ENCODE data around the gene RSRC1. TPM values are rescaled to one million over a fixed set of nuclear protein-coding genes. Genes with fewer than 3 reads are reported as not detected.
A peak's percentile ranks its signal among the peaks of the same experiment; 100 is the strongest.

RSRC1 gene
- total and polyA plus RNA-seq, 11 donors = 9.5 to 24.9 (median 21.3) TPM

GRCh38 chr3:158244274-158244673 lies 134.4 kb downstream of the RSRC1 start:
- no peaks in the 10 kb centered on the region for H3K36me3 ChIP-seq
- no peak for TF ChIP-seq POLR2A (IDR thresholded peaks at IDR 0.05)
- TF ChIP-seq, protein P1, sequence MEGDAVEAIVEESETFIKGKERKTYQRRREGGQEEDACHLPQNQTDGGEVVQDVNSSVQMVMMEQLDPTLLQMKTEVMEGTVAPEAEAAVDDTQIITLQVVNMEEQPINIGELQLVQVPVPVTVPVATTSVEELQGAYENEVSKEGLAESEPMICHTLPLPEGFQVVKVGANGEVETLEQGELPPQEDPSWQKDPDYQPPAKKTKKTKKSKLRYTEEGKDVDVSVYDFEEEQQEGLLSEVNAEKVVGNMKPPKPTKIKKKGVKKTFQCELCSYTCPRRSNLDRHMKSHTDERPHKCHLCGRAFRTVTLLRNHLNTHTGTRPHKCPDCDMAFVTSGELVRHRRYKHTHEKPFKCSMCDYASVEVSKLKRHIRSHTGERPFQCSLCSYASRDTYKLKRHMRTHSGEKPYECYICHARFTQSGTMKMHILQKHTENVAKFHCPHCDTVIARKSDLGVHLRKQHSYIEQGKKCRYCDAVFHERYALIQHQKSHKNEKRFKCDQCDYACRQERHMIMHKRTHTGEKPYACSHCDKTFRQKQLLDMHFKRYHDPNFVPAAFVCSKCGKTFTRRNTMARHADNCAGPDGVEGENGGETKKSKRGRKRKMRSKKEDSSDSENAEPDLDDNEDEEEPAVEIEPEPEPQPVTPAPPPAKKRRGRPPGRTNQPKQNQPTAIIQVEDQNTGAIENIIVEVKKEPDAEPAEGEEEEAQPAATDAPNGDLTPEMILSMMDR (IDR thresholded peaks at IDR 0.05) = no peak
- peaks cover 0 to 20% (median 2%) of the 10 kb centered on the region in 12 donors for H3K9me3 ChIP-seq
- no peak overlapping the region for H3K27ac ChIP-seq
- intact Hi-C loops (cut with DNase I) = no loop called here
- peaks cover 0 to 3% (median 0%) of the 10 kb centered on the region in 12 donors for H3K4me1 ChIP-seq
- ATAC-seq (no peak), DNase-seq (no peak)
- WGBS, 4 donors = 90 to 98% (median 97%) methylated on average over 1 of the region's 1 CpG
- H3K27me3 ChIP-seq = no peaks in the 10 kb centered on the region
- H3K4me3 ChIP-seq = no peak overlapping the region

DNA sequence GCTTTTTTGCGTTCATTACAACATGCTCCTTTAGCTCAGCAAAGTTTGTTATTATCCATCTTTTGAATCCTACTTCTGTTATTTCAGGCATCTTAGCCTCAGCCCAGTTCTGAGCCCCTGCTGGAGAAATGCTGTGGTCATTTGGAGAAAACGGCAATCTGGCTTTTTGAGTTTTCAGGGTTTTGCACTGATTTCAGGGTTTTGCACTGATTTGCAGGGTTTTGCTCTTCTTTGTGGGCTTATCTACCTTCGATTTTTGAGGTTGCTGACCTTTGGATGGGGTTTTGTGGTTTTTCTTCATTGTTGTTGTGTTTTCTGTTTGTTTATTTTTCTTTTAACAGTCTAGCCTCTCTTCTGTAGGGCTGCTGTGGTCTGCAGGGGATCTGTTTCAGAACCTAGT lies 137.4 kb downstream of the RSRC1 start:
- ATAC-seq (no peak), DNase-seq (no peak)
- H3K4me3 ChIP-seq = no peak overlapping the region
- intact Hi-C loops (cut with DNase I) = no loop called here
- no peaks in the 10 kb centered on the region for H3K27me3 ChIP-seq
- WGBS, 4 donors = 84 to 100% (median 95%) methylated on average over 3 of the region's 3 CpGs
- H3K9me3 ChIP-seq = peaks cover 0 to 36% (median 3%) of the 10 kb centered on the region in 12 donors
- H3K4me1 ChIP-seq = peaks cover 0 to 5% (median 0%) of the 10 kb centered on the region in 12 donors
- no peaks in the 10 kb centered on the region for H3K36me3 ChIP-seq
- TF ChIP-seq, protein P1 (IDR thresholded peaks at IDR 0.05) = no peak
- TF ChIP-seq POLR2A (IDR thresholded peaks at IDR 0.05) = no peak
- H3K27ac ChIP-seq = no peak overlapping the region

- DNase-seq = no peak
- Histone ChIP-seq H3K4me3 (no peak overlapping the region), H3K27me3 (no peaks in the 10 kb centered on the region), H3K9me3 (peaks cover 0 to 36% (median 3%) of the 10 kb centered on the region in 12 donors), H3K36me3 (no peaks in the 10 kb centered on the region), H3K4me1 (peaks cover 0 to 5% (median 0%) of the 10 kb centered on the region in 12 donors), H3K27ac (no peak overlapping the region)
- no peak for ATAC-seq
- no peak for TF ChIP-seq POLR2A (IDR thresholded peaks at IDR 0.05)
- TF ChIP-seq, protein P1 (IDR thresholded peaks at IDR 0.05) = no peak
- intact Hi-C loops (cut with DNase I) = no loop called here
Measured at GRCh38 chr3:158248261-158248660, 138.4 kb downstream of the RSRC1 start.

DNA sequence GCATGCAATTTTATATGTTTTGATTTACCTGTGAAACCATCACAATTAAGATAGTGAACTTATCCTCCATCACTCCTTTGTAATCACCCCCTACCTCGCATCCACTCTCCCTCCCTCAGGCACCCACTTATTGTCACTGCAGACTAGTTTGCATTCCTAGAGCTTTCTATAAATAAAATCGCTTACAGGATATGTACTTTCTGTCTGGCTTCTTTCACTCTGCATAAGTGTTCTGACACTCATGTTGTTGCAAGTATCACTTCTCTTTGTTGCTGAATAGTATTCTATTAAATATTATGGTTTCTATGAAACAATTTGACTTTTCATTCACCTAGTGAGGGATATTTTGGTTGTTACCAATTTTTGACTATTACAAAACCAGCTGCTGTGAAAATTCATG lies 139.3 kb downstream of the RSRC1 start:
- H3K36me3 ChIP-seq = no peaks in the 10 kb centered on the region
- intact Hi-C loops (cut with DNase I) = no loop called here
- ATAC-seq = peak in 3 of 4 donors; percentile 52 to 65 (median 52)
- H3K4me1 ChIP-seq = peaks cover 0 to 5% (median 0%) of the 10 kb centered on the region in 12 donors
- 44 to 63% (median 53%) methylated on average over 2 of the region's 2 CpGs for WGBS, 4 donors
- TF ChIP-seq, protein P1 (IDR thresholded peaks at IDR 0.05) = no peak
- TF ChIP-seq POLR2A (IDR thresholded peaks at IDR 0.05) = no peak
- DNase-seq = no peak
- H3K4me3 ChIP-seq = no peak overlapping the region
- no peak overlapping the region for H3K27ac ChIP-seq
- no peaks in the 10 kb centered on the region for H3K27me3 ChIP-seq
- H3K9me3 ChIP-seq = peaks cover 0 to 29% (median 4%) of the 10 kb centered on the region in 12 donors
